GM12801 (cell line): ENCODE data around the gene IFRD2.

ENCODE experiments used
- CTCF ChIP-seq: IDR thresholded peaks from one replicate; pipeline ENCODE4 v1.5.1; 2011; ENCODE audit warnings: control low read depth; ENCODE audit not compliant: insufficient read length; ENCODE audit errors: extremely low read depth

IFRD2 gene

GRCh38 chr3:50259432-50260026, 32.7 kb downstream of the IFRD2 start:
- TF ChIP-seq CTCF, result no peak

GRCh38 chr3:50258979-50259378, 33.2 kb downstream of the IFRD2 start:
- no peak for TF ChIP-seq CTCF

- no peak for TF ChIP-seq CTCF
These were observed 34.1 kb downstream of the IFRD2 start for GRCh38 chr3:50258029-50258680.

- no peak for TF ChIP-seq CTCF
These were observed 35.0 kb downstream of the IFRD2 start for GRCh38 chr3:50256978-50257890.

GRCh38 chr3:50255251-50255615, 37.0 kb downstream of the IFRD2 start:
- no peak for TF ChIP-seq CTCF

GRCh38 chr3:50254577-50255250, 37.5 kb downstream of the IFRD2 start:
- TF ChIP-seq CTCF, result no peak

GRCh38 chr3:50251220-50251619, 41.0 kb downstream of the IFRD2 start:
- no peak for TF ChIP-seq CTCF
